Activated T-cell treated with anti-CD3 and anti-CD28 coated beads for 24 hours (primary cell): ENCODE measurements around the gene F2RL3.
"Not testable (repeated sequence)": the region's sequence is repeated elsewhere in the genome, so short reads cannot be mapped to it uniquely, and the experiment has no call there.

ENCODE experiments used
- DNase-seq: peaks from one replicate; pipeline ENCODE4 v3.0.0-alpha.2; 2020; ENCODE audit warnings: low read depth

Gene F2RL3

GRCh38 chr19:16922592-16922934 lies 33.8 kb downstream of the F2RL3 start:
- DNase-seq = no peak

- DNase-seq = no peak
Measured at GRCh38 chr19:16922949-16923348, 34.1 kb downstream of the F2RL3 start.

GRCh38 chr19:16927883-16928282 lies 39.1 kb downstream of the F2RL3 start:
- no peak for DNase-seq

DNA sequence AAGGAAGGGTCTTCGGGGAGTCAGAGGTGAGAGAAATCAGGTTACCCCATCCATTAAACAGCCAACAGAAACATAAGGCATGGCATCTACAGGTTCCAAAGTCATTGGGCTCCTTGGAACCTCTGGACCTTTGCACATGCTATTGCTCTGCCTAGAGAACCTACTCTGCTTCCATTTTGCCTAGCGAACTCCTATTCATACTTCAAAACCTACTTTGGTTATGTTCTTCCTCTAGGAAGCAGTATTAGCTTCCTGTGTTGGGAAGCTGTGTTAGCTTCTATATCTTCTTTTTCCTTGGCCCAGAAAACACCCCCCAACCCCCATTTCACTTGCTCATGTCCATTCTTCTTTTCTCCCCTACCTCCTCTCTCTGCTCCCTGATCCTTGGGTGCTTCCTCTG lies 39.6 kb downstream of the F2RL3 start:
- no peak for DNase-seq

GRCh38 chr19:16928916-16929315 lies 40.1 kb downstream of the F2RL3 start:
- DNase-seq = no peak

DNA sequence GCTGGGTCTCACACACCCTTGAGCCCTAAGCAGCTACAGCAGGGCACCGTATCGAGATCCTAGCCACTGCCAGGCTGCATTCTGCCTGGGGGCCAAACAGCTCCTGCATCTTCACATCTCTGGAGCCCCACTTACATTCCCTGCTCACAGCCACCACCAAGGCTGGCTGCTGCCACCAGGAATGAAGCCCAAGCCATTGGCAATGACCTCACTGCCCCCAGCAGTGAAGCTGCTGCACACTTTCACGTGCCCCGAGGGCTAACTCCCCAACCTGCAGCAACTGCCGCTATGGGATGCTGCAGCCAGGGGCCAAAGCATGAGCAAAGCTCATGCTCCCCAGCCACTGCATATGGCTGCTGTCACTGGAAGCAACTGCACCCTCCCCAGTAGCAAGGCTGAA lies 42.0 kb downstream of the F2RL3 start:
- DNase-seq = no peak

DNA sequence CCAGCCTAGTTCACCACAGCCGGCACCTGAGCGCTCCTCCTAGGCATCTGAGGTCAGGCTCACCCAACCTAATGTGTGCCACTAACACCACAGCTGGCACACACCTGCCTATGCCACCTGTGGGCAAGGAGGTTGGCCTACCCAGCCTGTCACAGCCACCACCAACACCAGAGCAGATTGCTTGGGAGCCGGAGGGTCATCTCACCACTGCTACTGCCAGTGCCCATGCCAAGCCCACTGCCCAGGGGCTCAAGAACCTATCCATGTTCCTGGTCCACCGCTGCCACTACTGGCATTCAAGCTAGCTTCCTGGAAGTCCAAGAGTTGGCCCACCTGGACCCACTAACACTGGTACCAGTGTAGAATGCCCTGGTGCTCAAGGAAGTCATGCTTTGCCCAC lies 42.5 kb downstream of the F2RL3 start:
- no peak for DNase-seq

DNA sequence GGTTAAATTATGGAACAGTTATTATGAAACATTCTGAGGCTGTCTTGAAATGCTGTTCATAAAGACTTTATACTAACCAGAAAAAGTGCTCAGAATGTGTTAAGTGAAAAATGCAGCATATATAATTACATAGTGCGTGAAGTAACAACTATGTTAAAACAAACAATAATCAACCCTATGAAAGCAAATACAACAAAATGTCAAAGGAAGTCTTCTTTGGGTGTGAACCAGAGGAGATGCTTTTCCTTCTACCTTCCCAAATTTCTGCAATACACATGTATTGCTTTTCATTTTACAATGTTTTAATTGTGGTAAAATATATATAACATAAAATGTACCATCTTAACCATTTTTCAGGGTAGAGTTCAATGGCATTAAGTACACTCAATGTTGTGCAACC lies 45.7 kb downstream of the F2RL3 start:
- DNase-seq = no peak

DNA sequence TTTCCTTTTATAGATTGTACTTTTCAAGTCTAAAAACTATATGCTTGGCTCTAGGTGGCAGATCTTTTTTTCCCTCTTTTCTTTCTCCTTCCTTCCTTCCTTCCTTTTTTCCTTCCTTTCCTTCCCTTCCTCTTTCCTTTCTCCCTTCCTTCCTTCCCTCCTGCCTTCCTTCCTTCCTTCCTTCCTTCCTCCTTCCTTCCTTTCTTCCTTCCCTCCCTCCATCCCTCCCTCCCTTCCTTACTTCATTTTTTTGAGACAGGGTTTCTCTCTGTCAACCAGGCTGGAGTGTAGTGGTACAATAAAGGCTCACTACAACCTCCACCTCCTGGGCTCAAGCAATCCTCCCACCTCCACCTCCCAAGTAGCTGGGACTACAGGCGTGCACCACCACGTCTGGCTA lies 48.1 kb downstream of the F2RL3 start:
- DNase-seq = no peak

GRCh38 chr19:16937796-16938195 lies 49.0 kb downstream of the F2RL3 start:
- not testable (repeated sequence) for DNase-seq

DNA sequence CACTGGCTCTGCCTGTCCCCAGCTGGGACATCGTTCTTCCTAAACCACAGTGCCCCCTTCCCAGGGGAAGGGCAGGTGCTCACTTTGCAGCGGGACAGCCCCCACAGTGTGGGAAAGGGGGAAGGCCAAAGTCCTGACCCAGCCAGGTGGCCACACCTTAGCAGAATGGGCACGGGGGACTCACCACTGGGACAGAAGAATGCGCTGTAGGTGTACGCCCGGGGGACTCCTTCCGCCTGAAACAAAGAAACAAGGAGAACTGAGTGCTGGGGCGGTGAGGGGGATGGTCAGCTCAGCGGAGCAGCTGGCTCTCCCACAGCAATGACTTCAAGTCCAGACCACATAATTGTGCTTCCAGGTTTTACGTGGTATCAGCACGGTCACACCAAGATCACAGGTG lies 49.4 kb downstream of the F2RL3 start:
- DNase-seq = no peak

DNA sequence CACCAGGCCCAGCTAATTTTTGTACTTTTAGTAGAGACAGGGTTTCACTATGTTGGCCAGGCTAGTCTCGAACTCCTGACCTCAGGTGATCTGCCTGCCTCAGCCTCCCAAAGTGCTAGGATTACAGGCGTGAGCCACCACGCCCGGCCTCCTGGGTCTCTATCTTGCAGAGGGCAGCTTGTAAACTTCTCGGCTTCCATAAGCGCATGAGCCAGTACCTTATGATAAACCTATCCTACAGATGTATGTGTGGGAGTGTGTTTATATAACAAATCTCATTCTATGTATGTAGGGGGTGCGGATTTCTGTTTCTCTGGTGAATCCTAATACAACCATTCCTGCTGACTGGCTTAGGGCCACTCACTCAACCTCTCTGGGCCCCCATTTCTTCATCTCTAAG lies 51.3 kb downstream of the F2RL3 start:
- DNase-seq = not testable (repeated sequence)

DNA sequence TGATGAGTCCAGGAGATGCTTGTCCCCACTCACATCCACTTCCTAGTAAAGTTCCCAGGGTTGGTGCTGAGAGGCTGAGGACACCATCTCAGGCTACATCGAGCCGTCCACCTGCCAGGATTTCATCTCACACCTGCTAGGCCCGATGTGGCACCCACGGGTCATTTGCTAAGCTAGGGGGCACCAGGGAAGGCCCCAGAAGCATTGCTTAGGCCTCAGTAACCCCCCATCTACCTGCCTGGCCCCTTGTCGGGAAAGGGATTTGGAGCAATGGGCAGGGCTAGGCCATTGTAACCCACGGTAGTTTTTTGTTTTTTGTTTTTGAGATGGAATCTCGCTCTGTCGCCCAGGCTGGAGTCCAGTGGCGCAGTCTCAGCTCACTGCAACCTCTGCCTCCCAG lies 51.8 kb downstream of the F2RL3 start:
- no peak for DNase-seq
